Activated CD8-positive, alpha-beta memory T cell treated with anti-CD3 and anti-CD28 coated beads for 1 hour (primary cell): ENCODE measurements around the gene DDX23.
"Not testable (repeated sequence)": the region's sequence is repeated elsewhere in the genome, so short reads cannot be mapped to it uniquely, and the experiment has no call there.

Experiments
- DNase-seq, 2 donors: peaks; one replicate each; pipeline ENCODE4 v3.0.0-alpha.2; 2020; ENCODE audit warnings: low read depth in 1 of 2; ENCODE audit errors: extremely low read depth in 1 of 2

Gene DDX23

DNA sequence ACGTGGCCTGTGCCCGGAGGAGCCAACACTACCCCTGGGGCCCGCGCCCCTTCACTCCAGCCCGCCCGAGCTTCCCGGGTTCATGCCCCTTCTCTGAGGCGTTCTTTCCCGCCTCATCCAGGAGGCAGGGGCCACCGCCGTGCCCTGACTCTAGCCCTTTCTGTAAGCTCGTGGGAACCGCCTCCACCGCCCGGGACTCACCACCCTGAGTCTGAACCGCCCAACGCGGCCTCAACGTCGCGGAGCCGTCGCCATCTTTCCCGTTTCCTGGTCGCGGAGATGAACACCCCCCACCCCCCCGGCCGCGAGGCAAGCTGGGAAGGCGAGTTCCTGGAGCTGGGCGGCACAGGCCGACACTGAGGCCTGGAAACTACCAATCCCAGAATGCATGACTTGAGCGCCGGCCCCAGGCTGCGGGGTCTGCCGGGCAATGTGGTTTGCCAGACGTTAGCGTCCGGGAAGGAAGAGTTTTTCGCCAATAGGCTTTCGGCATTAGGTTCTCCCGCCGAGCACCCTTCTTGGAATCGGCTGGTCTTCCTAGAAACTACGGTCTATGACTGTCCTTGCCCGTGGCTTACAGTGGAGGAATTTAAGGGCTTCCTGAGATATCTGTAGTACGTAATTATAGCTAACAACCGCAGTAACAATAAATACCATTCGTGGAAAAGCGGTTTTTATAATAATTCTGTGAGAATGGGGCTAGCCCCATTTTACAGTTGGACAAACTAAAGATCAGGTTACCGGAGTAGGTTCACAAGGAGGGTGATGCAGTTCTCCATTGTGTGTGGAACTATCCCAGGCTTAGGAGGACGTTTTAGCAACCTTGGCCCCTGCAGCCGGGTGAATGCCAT, at the start of gene DDX23:
Gene DDX23 (minus strand): TSS at position 281 of the 851 bp plus-strand sequence. CDS start 6,381 bp downstream, outside the sequence.
- DNase-seq = peak; percentile 77 to 83

DNA sequence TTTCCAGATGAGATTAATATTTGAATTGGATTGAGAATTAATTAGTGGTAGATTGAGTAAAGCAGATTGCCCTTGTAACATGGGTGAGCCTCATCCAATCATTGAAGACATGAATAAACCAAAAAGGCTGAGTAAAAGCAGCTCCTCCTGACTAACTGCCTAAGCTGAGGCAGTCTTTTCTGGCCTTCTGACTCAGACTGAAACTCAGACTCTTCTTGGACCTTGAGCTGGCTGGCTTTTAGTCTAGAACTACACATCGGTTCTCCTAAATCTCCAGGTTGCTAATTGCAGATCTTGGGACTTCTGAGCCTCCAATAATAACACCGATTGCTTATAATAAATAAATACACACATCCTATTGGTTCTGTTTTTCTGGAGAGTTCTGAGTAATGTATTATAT, 49.3 kb upstream of the DDX23 start:
- no peak for DNase-seq

DNA sequence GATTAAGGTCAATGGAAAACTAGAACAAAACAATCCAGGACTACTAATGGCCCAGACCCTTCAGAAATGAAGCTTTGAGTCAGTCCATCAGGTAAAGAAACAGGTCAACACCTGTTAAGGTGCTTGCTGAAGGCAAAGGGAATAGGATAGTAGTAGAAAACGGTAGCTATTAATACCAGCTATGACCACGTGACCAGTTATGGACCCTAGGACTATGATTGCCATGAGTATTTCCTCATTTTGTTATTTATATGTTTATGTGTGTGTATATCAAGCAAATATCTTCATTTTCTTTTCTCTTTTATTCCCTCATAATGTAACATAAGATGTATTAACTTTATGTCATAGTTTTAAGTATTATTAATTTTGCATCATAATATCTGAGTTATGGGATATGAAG, 47.7 kb upstream of the DDX23 start:
- DNase-seq = no peak

DNA sequence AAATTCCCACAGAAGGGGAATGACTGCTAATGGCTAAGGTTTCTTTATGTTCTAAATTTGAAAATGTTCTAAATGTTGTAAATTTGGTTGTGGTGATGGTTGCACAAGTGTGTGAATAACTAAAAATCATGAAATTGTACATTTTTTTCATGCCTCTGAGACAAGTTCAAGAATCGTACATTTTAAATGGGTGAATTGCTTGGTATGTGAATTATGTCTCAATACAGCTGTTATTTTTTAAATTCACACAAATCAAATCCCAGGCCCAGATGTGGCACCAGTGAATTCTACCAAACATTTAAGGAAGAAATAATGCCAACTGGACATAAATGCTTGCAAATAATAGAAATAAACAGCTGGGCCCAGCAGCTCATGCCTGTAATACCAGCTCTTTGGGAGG, 42.3 kb upstream of the DDX23 start:
- no peak for DNase-seq

DNA sequence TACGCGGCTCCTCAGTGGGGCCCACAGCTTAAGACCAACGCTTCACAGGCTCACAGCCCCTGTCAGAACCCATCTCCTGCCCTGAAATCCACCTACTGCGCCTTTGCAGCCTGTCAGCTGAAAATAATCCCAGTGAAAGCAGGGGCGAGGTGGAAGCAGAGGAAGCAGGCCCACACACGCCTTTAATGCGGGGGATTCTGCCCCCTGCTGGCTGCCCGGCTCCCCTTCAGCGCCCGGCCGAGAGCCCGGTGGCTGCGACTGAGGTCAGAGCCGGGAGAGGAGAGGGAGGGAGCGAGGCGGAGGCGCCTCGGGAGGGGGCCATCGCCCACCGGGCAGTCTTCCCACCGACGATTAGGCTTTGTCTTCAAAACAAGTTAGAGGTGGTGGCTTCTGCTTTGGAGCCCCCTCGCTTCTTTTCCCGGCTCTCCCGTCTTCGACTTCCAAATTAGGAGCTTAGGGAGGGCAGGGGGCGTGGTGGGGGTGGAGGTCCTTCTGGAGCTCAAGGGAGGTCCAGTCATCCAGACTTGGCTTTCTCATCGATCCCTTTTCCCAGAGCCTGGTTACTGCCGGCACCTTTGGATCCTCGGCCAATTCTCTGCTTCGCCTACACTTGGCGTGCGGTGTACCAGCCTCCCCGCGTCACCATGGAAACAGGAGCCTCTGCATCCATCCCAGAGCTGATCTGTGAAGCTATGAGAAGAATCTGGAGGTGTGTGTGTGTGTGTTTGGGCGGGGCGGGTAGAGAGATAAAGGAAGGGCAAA, 38.9 kb upstream of the DDX23 start:
- peak; percentile 34 to 67 for DNase-seq

DNA sequence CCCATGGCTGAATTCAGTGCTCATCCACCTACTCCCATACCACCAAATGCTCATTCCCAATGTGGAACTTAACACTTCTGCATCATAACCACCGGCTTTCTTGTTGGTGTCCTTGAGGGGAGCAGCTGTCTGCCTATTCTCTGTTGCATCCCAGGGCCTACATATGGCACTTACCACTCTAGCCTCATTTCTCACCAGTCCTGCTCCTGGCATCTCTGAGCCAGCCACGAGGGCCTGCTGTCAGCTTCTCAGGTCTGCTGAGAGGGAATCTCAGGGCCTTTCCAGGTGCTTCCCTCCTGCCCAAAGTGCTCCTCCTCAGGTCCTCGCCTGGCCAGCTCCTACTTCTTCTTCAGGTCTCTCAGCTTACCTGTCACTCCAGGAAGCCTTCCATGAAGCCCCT, 37.7 kb upstream of the DDX23 start:
- DNase-seq = no peak

DNA sequence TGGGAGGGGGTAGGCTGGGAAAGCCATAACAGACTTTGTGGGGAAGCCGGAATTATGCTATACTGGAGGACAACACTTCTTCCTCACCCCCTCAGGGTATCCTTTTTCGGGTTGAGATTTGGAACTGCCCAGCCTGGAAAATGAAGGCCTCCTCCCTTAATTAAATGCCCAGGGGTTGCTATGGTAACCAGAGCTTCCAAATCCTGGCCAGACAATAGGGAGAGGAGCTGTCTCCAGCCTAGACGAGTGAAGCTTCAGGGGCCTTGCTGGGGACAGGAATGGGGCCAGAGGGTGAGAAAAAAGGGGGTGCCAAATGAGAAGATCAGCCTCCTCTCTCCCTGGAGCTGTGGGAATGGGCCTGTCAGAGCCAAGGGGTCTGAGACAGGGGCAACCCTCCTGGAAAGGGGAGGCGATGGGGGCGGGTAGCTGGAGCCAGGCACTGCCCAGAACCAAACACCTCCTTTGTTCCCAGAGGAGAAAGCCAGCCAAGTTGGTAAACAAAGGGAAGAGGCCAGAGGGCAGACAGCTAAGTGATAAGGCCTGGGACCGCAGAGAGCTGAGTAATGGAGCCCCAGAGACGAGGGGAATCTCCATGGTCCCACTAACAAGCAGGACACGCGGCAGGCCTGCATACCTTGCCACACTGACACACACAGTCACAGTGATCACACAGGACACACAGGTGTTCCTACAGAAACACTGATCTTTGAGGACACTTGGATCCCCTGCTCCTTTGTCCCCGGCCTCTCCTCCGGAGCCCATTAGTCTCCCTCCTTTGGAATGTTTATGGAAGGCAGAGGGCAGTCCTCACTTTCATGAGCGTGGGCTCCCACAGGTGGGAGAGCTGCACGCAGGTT, 31.6 kb upstream of the DDX23 start:
- DNase-seq = no peak

DNA sequence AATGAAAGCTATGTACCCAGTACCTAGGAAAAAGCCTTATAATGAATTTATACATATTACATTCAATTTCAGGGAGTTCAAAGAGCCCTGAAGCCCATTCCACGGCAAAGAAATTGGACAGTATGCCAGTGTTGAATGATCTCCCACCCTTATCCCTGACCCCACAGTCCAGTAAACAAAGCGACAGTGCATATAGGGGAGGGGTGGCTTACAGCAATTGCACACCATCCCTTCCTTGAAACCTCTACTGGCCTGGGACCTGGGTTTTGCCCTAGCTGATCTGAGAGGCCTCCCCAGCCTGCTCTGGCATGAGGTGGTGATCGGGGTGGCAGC, 31.0 kb upstream of the DDX23 start:
- DNase-seq = no peak

DNA sequence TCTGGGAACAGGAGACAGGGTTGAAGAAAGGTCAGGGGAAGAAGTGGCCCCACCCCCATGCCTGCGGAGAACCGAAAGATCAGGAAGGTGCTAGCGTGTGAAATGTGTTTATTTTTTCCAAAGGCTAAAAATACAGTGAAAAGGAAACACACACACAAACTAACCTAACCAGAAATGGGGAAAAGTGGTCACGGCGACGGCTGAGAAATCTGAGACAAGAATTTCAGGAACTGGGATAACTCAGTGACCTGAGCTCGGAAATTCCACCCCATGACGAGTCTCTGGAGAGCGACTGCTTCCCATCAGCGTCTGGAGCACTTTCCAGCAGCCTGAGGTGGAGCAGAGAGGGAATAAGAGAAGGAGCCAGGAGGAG, 30.3 kb upstream of the DDX23 start:
- no peak for DNase-seq

DNA sequence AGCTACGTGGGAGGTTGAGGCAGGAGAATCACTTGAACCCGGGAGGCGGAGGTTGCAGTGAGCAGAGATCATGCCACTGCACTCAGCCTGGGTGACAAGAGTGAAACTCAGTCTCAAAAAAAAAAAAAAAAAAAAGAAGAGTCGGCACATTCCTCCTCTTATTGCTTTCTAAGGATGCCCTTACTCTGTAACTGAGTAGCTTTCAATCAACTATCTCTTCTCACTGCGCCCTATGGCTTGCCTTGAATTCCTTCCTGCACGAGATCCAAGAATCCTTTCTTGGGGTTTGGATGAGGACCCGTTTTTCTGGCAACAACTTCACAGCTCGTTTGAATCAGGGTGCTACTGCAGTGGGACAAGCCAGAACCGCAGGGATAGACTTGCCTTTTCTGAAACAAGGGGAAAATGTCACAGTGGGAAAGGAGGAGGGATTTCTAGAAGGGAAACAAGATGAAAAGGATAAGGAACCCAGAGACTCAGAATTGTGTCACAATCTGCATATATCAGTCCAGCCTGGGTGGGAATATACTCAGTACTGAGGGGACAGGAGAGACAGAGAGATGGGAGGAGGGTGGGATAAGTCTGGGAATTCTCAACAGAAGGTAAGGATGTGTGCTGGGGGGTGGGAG, 29.8 kb upstream of the DDX23 start:
- no peak for DNase-seq

DNA sequence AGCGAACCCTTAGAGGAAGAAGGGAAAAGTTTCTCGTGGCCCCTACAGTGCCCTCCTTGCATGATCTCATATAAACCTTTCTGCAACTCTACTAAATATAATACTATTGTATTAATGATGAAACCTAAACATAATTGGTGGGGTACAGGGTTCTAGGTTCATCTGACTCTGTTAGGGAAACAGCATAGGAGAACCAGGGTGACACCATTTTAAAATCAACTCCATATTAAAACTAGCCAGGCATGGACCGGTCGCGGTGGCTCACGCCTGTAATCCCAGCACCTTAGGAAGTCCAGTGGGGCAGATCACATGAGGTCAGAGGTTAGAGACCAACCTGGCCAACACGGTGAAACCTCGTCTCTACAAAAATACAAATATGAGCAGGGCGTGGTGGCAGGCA, 28.7 kb upstream of the DDX23 start:
- no peak for DNase-seq

DNA sequence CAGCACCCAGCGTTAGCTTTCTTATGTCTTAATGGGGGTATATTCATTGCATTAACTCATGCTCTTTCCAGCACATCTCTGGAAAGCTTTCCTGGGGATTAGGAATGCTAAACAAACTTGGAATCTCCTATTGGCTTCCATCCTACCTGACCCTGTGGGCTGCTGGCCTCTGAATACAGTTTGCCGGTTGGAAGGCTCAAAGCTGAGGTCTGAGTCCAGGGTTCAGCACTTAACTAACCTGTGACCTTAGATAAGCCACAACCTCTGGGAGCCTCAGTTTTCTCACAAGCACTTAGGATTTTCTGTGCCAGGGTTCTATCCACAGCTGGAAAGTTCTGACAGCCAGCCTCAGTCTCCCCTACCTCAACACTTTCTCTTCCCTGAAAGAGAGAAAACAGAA, 26.6 kb upstream of the DDX23 start:
- no peak for DNase-seq

DNA sequence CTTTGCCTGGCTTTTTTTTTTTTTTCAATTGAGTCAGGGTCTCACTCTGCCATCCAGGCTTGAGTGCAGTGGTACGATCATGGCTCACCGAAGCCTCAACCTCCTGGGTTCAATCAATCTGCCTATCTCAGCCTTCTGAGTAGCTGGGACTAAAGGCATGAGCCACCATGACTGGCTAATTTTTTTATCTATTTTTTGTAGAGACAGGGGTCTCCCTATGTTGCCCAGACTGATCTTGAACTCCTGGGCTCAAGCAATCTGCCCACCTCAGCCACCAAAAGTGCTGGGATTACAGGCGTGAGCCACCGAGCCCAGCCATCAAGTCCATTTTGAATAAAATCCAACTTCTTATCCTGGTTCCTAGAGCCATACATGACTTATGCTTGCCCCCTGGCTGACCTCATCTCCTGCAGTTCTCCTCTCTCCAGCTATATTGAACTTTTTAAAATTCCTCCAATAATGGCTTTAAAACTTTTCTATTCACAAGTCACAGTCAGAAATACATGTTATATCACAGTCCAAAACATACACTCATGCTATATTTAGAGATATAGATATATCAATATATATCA, 24.1 kb upstream of the DDX23 start:
- no peak for DNase-seq

DNA sequence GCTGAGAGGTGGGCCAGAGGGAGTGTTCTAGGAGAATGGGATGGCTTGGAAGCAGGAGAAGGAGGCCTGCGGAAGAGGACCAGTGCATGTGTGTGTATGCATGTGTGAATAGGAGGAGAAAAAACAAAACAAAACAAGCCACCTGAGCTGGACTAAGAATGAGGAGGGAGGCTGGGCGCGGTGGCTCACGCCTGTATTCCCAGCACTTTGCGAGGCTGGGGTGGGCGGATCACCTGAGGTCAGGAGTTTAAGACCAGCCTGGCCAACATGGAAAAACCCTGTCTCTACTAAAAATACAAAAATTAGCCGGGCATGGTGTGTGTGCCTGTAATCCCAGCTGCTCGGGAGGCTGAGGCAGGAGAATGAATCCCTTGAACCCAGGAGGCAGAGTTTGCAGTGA, 21.6 kb upstream of the DDX23 start:
- DNase-seq = not testable (repeated sequence)

DNA sequence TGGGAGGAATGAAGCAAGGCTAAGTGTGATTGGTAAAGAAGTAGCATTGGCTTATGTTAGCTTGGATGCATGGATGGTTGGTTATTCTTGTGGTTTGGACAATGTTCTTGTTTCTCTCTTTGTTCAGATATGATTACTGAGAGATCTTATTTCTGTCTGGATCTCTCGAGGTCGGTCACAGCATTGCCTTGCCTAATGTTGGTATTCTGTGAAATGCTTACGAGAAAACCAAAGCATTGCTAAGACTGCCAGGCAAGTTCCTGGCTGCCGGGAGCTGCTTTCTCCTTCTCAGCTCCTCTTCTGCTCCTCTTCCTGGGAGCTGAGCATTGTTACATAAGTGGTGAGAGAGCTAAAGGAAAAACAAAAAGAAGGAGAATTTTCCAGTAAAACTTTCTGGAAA, 21.1 kb upstream of the DDX23 start:
- DNase-seq = no peak

DNA sequence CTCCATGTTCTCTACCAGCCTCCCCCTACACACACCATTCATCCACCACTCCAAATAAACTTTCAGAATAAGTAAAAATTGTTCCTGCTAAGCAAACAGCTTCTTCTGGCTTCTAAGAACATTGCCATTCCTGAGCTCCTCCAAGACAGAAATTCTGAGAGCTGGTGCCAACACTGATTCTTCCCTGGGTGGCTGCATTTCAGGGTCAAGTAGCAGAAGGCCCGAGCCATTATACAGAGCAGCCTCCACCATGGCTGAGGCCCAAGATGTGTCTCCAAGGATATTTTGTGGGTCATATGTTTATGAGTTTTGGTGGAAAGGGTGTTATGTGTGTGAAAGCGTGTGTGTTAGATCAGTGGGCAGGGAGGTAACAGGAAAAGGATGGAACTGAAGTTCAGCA, 17.2 kb upstream of the DDX23 start:
- DNase-seq = no peak

DNA sequence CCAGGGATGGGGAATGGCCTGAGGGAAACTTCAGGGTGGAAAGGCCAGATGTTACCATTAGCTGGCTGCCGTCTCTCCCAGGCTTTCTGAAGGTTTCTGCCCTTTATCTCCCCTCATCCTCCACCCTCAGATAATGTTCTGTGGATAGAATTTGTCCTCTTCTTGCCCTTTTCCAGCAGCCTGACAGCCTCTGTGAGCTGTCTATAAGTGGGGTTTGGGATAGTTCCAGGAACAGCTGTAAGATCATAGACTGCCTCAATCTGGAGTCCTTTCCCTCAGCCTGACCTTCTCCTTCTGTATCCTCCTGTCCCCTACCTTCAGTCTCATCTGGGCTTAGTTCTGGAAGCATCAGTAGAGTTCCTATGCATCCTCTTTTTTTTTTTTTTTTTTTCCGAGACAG, 16.5 kb upstream of the DDX23 start:
- DNase-seq = no peak

DNA sequence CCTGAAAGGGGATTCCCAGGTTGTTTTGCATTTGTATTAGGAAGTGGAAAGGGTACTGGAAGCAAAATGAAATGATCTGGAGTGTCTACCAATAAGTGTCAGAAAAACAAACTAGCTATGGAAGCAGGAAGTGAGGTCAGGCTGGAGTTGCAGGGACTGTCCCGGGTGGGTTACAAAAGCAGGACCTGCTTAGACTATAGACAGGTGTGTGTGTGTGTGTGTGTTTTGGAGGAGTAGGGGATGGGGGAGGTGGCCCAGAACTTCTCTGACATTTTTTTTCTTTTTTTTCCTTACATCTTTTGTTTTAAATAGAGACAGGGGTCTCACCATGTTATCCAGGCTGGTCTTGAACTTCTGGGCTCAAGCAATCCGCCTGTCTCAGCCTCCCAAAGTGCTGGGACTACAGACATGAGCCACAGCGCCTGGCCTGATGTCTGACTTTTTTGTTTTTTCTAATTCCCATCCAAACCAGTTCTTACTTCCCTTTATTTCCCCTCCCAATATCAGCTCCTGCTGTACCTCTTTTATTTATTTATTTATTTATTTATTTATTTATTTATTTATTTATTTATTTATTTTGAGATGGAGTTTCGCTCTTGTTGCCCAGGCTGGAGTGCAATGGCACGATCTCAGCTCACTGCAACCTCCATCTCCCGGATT, 14.2 kb upstream of the DDX23 start:
- DNase-seq = no peak

DNA sequence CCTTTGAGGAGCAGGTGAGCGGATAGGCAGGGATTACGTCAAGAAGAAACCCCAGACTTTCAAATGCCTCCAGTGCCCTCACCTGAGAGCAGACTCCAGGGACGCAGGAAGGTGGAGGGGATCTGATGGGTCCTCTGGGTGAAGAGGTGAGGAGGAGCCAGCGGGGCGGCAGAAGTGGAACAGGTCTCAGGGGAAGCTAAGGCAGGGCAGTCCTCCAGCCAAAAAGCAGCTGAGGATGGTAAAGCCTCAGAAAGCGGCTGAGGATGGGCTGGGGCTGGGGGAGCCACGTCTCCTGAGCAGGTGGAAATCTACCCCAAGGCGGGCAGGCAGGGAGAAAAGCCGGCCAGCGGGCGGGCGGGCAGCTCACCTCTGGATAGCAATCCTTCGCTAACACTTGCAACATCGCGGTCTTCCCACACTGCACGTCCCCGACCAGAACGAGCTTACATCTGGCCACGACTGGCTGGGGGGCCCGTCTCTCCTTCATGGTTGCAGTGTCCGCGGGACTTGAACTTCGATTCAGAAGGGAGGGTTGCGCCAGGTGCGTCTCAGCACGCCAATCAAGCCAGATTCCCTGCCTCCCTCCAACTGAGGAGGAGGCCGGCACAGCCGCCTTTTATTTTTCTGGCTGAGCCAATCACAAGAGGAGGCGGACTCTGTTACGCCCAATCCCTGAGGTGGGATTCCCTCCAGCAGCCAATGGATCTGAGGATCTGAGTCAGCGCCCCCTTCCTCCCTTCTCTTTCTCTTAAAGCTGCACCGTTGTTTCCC, 13.5 kb upstream of the DDX23 start, which contains the start of gene RND1:
Gene RND1 (minus strand): TSS at position 590 of the 771 bp plus-strand sequence. CDS start 103 bp downstream, at position 487.
- DNase-seq = peak; percentile 58 to 77
